ENCODE measurements around the gene BDP1.
"Not testable (repeated sequence)": the region's sequence is repeated elsewhere in the genome, so short reads cannot be mapped to it uniquely, and the experiment has no call there.

- TF ChIP-seq POLR2A (IDR thresholded peaks at IDR 0.05; ENCODE audit: low read length); GATA1 (IDR thresholded peaks at IDR 0.05; ENCODE audit: low read depth, low read length): not testable (repeated sequence)
Measured at GRCh38 chr5:71609916-71610315, 154.5 kb downstream of the BDP1 start.

Measured in erythroblast (primary cell).